ENCODE measurements around the gene BMPR1A.

GRCh38 chr10:86965986-86966654 is 209.7 kb downstream of the BMPR1A start:
- TF ChIP-seq, protein P1, sequence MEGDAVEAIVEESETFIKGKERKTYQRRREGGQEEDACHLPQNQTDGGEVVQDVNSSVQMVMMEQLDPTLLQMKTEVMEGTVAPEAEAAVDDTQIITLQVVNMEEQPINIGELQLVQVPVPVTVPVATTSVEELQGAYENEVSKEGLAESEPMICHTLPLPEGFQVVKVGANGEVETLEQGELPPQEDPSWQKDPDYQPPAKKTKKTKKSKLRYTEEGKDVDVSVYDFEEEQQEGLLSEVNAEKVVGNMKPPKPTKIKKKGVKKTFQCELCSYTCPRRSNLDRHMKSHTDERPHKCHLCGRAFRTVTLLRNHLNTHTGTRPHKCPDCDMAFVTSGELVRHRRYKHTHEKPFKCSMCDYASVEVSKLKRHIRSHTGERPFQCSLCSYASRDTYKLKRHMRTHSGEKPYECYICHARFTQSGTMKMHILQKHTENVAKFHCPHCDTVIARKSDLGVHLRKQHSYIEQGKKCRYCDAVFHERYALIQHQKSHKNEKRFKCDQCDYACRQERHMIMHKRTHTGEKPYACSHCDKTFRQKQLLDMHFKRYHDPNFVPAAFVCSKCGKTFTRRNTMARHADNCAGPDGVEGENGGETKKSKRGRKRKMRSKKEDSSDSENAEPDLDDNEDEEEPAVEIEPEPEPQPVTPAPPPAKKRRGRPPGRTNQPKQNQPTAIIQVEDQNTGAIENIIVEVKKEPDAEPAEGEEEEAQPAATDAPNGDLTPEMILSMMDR (IDR thresholded peaks at IDR 0.05; ENCODE audit: insufficient read depth, low read length) = no peak
- no peak for TF ChIP-seq POLR2AphosphoS5 (IDR thresholded peaks at IDR 0.05; ENCODE audit: low read depth)
